ENCODE data around the gene ZNF90. TPM values are rescaled to one million over a fixed set of nuclear protein-coding genes. Genes with fewer than 3 reads are reported as not detected.
"Not testable (repeated sequence)": the region's sequence is repeated elsewhere in the genome, so short reads cannot be mapped to it uniquely, and the experiment has no call there.

The ZNF90 gene
- 1 to 10 TPM; 2.5 to 4.8 (median 4.1) TPM for polyA plus RNA-seq (ENCODE audit: low read depth in 6 of 6)

- peak; percentile 86 for DNase-seq
- peak; percentile 99 for ATAC-seq (ENCODE audit: low read depth in 2 of 2)
- Mint-ChIP-seq H3K27me3 (no peaks in the 10 kb centered on the region), H3K27ac (peak within 1 kb of the TSS; percentile 27 to 89 (median 43)), H3K36me3 (peaks cover 0 to 9% of the 10 kb centered on the region in 2 donors), H3K9me3 (peaks cover 0 to 5% (median 0%) of the 10 kb centered on the region in 7 donors), H3K4me3 (peak within 1 kb of the TSS; percentile 90 to 97 (median 94)), H3K4me1 (peaks cover 16 to 27% (median 23%) of the 10 kb centered on the region in 3 donors)
Measured at GRCh38 chr19:20077791-20078463, at the start of gene ZNF90. Gene ZNF90, plus strand, starts transcription at chr19:20078000. Its CDS starts 133 bp downstream, at chr19:20078133.

DNA sequence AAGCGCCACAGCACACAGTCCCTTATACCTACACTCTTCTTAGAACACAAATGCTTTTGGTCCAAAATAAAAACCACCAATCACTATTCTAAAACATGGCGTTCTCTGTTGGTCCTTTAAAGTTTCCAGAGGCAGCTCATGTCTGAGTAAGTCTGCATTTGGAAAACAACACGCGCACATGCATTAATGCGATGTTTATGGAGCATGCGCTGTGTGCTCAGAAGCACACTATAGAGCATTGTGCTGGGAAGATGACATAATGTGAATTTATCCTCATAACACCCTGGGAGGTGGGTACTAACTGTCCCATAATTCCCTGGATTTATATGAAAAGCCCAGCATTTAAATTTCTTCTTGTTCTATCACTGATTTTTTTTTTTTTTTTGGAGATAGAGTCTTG, 49.2 kb upstream of the ZNF90 start:
- H3K27ac Mint-ChIP-seq: no peak overlapping the region
- no peak overlapping the region for H3K4me3 Mint-ChIP-seq
- peaks cover 5 to 15% of the 10 kb centered on the region in 2 donors for H3K36me3 Mint-ChIP-seq
- ATAC-seq (ENCODE audit: low read depth in 2 of 2) (no peak), DNase-seq (no peak)
- no peaks in the 10 kb centered on the region for H3K27me3 Mint-ChIP-seq
- H3K9me3 Mint-ChIP-seq: no peaks in the 10 kb centered on the region
- H3K4me1 Mint-ChIP-seq: no peaks in the 10 kb centered on the region

DNA sequence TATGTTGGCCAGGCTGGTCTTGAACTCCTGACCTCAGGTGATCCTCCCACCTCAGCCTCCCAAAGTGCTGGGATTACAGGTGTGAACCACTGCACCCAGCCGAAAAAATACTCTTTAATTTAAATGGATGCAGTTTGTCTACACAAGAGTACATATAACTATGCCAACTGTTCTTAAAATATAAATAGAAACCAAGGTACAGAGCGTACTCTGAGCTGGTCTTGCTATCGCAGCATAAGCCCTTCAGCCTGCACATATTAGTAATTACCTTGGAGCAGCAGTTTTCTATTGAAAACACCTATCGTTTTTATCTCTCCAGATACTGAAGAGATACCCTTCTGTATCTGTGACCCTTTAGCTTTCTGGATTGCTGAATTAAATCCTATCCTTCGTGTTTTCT, 41.9 kb upstream of the ZNF90 start:
- Mint-ChIP-seq H3K4me3 (no peak overlapping the region), H3K27me3 (no peaks in the 10 kb centered on the region), H3K36me3 (peaks cover 0 to 13% of the 10 kb centered on the region in 2 donors), H3K27ac (peak overlapping the region in 1 of 6 donors; percentile 47), H3K4me1 (peaks cover 9 to 23% (median 10%) of the 10 kb centered on the region in 3 donors), H3K9me3 (no peaks in the 10 kb centered on the region)
- DNase-seq (no peak), ATAC-seq (ENCODE audit: low read depth in 2 of 2) (no peak)

DNA sequence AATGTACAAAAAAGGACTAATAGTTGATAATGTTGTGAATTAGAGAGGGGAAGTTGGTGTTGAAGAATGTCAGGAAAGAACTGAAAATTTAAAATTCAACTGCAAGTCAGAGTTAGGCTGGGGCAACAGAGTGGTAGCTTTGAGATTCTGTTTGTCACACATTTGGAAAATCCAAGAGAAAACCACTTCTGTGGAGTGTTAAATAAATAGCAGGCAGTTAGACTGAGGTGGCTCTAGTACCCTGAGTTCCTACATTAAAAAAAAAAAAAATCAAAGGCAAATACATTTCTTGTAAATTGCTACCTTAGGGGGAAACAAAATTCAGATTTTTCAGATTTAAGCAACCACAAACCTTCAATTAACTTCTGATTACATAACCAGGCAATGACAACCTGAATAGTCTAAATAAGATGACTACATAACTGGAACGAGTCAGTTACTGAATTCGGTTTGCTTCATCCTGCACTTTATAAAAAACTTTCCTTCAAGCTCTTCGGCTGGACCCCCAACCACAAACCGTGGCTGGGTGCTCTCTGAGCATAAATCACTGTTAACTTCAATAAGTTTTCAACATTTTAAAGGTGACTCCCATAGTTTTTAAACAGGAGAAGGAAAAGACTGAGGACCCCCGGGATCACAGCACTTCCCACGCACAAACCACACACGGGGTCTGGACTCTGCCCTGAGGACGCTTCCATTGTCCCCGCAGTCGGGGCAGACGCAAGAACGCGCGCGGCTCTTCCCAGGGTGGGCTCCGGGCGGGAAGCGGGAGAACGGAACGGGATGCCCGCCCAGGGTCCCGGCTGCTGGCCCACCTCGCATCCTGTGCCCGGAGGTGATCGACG, 39.2 kb upstream of the ZNF90 start:
- DNase-seq (no peak), ATAC-seq (ENCODE audit: low read depth in 2 of 2) (peak in 1 of 2 donors; percentile 3)
- Mint-ChIP-seq H3K27ac (peak overlapping the region; percentile 11 to 87 (median 48)), H3K27me3 (no peaks in the 10 kb centered on the region), H3K36me3 (peaks cover 0 to 5% of the 10 kb centered on the region in 2 donors), H3K4me1 (peaks cover 9 to 23% (median 10%) of the 10 kb centered on the region in 3 donors), H3K4me3 (peak overlapping the region; percentile 94 to 98 (median 96)), H3K9me3 (no peaks in the 10 kb centered on the region)

DNA sequence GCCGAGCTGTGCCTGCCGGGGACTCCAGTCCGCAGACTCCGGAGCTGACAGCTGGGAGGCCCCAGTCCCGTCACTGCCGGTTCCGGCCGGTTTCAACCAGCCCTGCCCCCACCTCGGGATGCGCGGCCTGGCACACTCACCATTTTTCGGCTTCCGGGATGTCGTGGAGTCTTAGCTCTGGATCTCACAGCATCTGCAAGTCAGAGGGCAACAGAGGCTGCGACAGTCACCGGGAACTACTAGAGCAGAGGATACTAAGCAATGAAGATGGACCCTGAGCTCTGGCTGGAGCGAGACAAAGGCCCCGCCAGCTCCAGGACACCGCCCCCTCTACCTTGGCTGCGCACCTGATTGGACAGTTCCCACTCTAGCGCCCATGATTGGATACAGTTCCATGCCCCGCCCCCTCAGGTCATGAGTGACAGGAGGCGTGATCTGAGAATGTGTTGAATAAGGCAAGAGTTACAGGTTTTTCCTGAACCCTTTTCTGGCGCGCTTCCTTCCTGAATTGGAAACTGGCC, 38.5 kb upstream of the ZNF90 start, which contains the start of gene ZNF682:
TSS of gene ZNF682 (minus strand) at position 303 of the 521 bp plus-strand sequence. CDS start at position 143, 160 bp downstream.
- Mint-ChIP-seq H3K4me3 (peak within 1 kb of the TSS; percentile 94 to 98 (median 96)), H3K27me3 (peaks cover 0 to 6% (median 0%) of the 10 kb centered on the region in 3 donors), H3K9me3 (no peaks in the 10 kb centered on the region), H3K36me3 (no peaks in the 10 kb centered on the region), H3K4me1 (peaks cover 9 to 23% (median 10%) of the 10 kb centered on the region in 3 donors), H3K27ac (peak within 1 kb of the TSS in 5 of 6 donors; percentile 82 to 92 (median 90))
- peak; percentile 99 for ATAC-seq (ENCODE audit: low read depth in 2 of 2)
- DNase-seq: peak; percentile 91

DNA sequence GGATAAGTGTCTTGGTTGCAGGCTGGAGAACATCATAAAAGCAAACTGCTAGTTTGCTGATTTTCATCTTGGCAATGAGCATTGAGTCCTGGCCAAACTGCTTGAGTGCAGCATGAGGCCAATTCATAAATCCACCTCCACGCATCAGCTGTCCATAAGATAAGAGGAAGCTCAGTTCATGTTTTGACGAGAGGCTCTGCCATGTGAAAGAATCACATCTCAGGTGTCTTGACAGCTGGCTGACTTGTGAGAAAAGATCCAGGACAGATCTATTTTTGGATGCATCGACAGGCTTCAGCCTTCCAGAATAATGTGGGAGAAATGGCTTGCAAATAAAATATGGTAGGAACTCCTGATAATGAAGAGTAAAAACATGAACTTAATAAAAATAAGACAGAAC, 33.1 kb upstream of the ZNF90 start:
- Mint-ChIP-seq H3K4me1 (peaks cover 0 to 5% (median 0%) of the 10 kb centered on the region in 3 donors), H3K4me3 (no peak overlapping the region), H3K9me3 (peaks cover 0 to 2% (median 0%) of the 10 kb centered on the region in 7 donors), H3K27ac (no peak overlapping the region), H3K27me3 (peaks cover 0 to 7% (median 0%) of the 10 kb centered on the region in 3 donors), H3K36me3 (no peaks in the 10 kb centered on the region)
- DNase-seq: no peak
- no peak for ATAC-seq (ENCODE audit: low read depth in 2 of 2)

- not testable (repeated sequence) for H3K4me1 Mint-ChIP-seq; H3K36me3 Mint-ChIP-seq; DNase-seq; H3K4me3 Mint-ChIP-seq; H3K9me3 Mint-ChIP-seq; H3K27me3 Mint-ChIP-seq; H3K27ac Mint-ChIP-seq; ATAC-seq (ENCODE audit: low read depth in 2 of 2)
Measured at GRCh38 chr19:20045742-20046141, 32.1 kb upstream of the ZNF90 start.

- ATAC-seq (ENCODE audit: low read depth in 2 of 2) (peak; percentile 92 to 96), DNase-seq (peak; percentile 43)
- Mint-ChIP-seq H3K27ac (peak overlapping the region; percentile 78 to 95 (median 87)), H3K4me1 (peaks cover 8 to 20% (median 15%) of the 10 kb centered on the region in 3 donors), H3K4me3 (peak overlapping the region; percentile 94 to 100 (median 98)), H3K9me3 (peaks cover 0 to 2% (median 0%) of the 10 kb centered on the region in 7 donors), H3K36me3 (no peaks in the 10 kb centered on the region), H3K27me3 (no peaks in the 10 kb centered on the region)
Measured at GRCh38 chr19:20051841-20052768, 25.7 kb upstream of the ZNF90 start.

DNA sequence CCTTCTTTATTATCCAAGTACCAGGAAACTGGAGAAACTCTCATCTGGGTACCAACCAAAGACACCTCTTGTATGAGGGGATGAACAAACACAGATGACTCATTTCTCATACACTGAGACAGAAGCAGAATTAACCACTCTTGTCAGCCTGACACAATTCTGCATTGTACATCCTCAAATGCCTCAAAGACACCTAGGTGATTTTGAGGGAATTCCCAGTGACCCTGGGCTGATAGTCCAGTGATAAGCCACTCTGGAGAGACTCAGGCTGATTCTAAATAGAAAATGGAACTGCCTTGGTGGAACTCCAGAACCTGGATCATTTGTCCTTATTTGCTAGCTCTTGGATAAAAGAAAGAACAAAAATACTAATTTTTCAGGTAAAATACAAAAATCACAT, 19.1 kb upstream of the ZNF90 start:
- H3K36me3 Mint-ChIP-seq; H3K4me1 Mint-ChIP-seq; H3K9me3 Mint-ChIP-seq; H3K4me3 Mint-ChIP-seq; H3K27ac Mint-ChIP-seq; ATAC-seq (ENCODE audit: low read depth in 2 of 2); DNase-seq: not testable (repeated sequence)
- H3K27me3 Mint-ChIP-seq: peaks cover 7 to 16% (median 12%) of the 10 kb centered on the region in 3 donors

GRCh38 chr19:20060282-20060681, 17.5 kb upstream of the ZNF90 start:
- peaks cover 0 to 5% (median 0%) of the 10 kb centered on the region in 3 donors for H3K4me1 Mint-ChIP-seq
- no peak for DNase-seq
- H3K27ac Mint-ChIP-seq: no peak overlapping the region
- no peak for ATAC-seq (ENCODE audit: low read depth in 2 of 2)
- peaks cover 7 to 16% (median 12%) of the 10 kb centered on the region in 3 donors for H3K27me3 Mint-ChIP-seq
- no peak overlapping the region for H3K4me3 Mint-ChIP-seq
- H3K36me3 Mint-ChIP-seq: no peaks in the 10 kb centered on the region
- H3K9me3 Mint-ChIP-seq: peaks cover 0 to 4% (median 0%) of the 10 kb centered on the region in 7 donors

- Mint-ChIP-seq H3K27ac (peak overlapping the region in 1 of 6 donors; percentile 47), H3K4me3 (no peak overlapping the region), H3K27me3 (peaks cover 16 to 47% (median 42%) of the 10 kb centered on the region in 3 donors), H3K36me3 (no peaks in the 10 kb centered on the region), H3K4me1 (no peaks in the 10 kb centered on the region), H3K9me3 (peaks cover 4 to 39% (median 12%) of the 10 kb centered on the region in 7 donors)
- no peak for DNase-seq
- no peak for ATAC-seq (ENCODE audit: low read depth in 2 of 2)
Measured at GRCh38 chr19:20066861-20067260, 10.9 kb upstream of the ZNF90 start.

DNA sequence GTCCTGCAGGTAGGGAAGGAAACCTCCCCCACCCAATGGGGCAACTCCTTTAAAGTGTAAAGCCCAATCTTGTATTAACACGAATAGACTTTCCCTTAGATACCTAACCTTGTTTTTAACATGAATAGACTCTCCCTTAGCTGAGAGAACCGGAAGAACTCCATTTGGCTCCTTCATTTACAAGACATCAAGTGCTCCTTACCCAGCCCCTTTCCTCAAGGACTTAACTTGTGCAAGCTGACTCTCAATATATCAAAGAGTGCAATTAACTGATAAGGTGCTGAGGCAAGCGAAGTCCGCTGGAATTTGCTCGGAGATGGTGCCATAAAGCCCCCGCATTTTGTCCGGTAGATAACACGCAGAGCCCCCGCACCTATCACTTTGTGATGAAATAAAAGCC, 9.9 kb upstream of the ZNF90 start:
- Mint-ChIP-seq H3K9me3 (peaks cover 4 to 39% (median 12%) of the 10 kb centered on the region in 7 donors), H3K27me3 (peaks cover 16 to 47% (median 42%) of the 10 kb centered on the region in 3 donors), H3K36me3 (no peaks in the 10 kb centered on the region), H3K4me1 (no peaks in the 10 kb centered on the region), H3K27ac (no peak overlapping the region), H3K4me3 (no peak overlapping the region)
- DNase-seq: no peak
- no peak for ATAC-seq (ENCODE audit: low read depth in 2 of 2)

Measured in naive B cell (primary cell).